Heart right ventricle (tissue), 16 donors: ENCODE measurements around the gene KRTAP10-10. TPM values are rescaled to one million over a fixed set of nuclear protein-coding genes. Genes with fewer than 3 reads are reported as not detected.
"Not testable (repeated sequence)": the region's sequence is repeated elsewhere in the genome, so short reads cannot be mapped to it uniquely, and the experiment has no call there.

Experiments used
- ATAC-seq, 8 donors: fragments of 200-7000 bp; cut with Tn5 transposase; one replicate each; pipeline ENCODE4 v1.9.1; 2020; ENCODE audit warnings: mild to moderate bottlenecking in 8 of 8, moderate library complexity in 8 of 8, moderate number of reproducible peaks in 1 of 8
- DNase-seq, 2 donors: peaks; one replicate each; pipeline ENCODE4 v3.0.0-alpha.2; 2020
- H3K27ac ChIP-seq, 10 donors: fragments of 200-600 bp; sonication (generic) in 2 of 10; one replicate each; pipeline versions ENCODE4 v1.5.0 to v1.8.0; 2020 to 2022; ENCODE audit warnings: mild to moderate bottlenecking in 3 of 10
- H3K27me3 ChIP-seq, 7 donors: fragments of 200-600 bp; one replicate each; pipeline ENCODE4 v1.8.0; 2021 to 2022; ENCODE audit warnings: mild to moderate bottlenecking in 2 of 7
- H3K36me3 ChIP-seq, 9 donors: fragments of 200-600 bp; sonication (generic) in 1 of 9; one replicate each; pipeline versions ENCODE4 v1.5.0 to v1.8.0; 2020 to 2022; ENCODE audit warnings: mild to moderate bottlenecking in 2 of 9
- H3K4me1 ChIP-seq, 9 donors: fragments of 200-600 bp; sonication (generic) in 1 of 9; one replicate each; pipeline versions ENCODE4 v1.5.0 to v1.8.0; 2020 to 2022; ENCODE audit warnings: mild to moderate bottlenecking in 4 of 9
- H3K4me3 ChIP-seq, 10 donors: fragments of 200-600 bp; sonication (generic) in 2 of 10; one replicate each; pipeline versions ENCODE4 v1.5.0 to v1.8.0; 2020 to 2022; ENCODE audit warnings: mild to moderate bottlenecking in 7 of 10, moderate library complexity in 2 of 10
- H3K9me3 ChIP-seq, 11 donors: fragments of 200-600 bp in 10 of 11; sonication (generic) in 2 of 11; one replicate each; pipeline versions ENCODE4 v1.5.0 to v1.8.0; 2013 to 2022; ENCODE audit warnings: mild to moderate bottlenecking in 2 of 11, control low read depth in 1 of 11, moderate library complexity in 1 of 11
- whole genome bisulfite sequencing, 2 donors: extraction: QIAGEN DNeasy Blood & Tissue Kit; methylation state at CpG; one replicate each; pipeline ENCODE4 v1.1.7; 2013; ENCODE audit warnings: inconsistent platforms in 1 of 2; 5-methylcytosine and 5-hydroxymethylcytosine counted together
- intact Hi-C, 10 donors: fragments of 100-400 bp; cut with DNase I; formaldehyde crosslinking; loops; one replicate each; pipeline versions ENCODE4 v1.11.1 to v1.14.2; 2022
- polyA plus RNA-seq, 2 donors: library from polyadenylated mRNA; stranded (reverse); fragments of 200-250 nt; gene quantifications; one replicate each; pipeline ENCODE4 v1.2.3, GENCODE V29; 2013
- total RNA-seq, 10 donors: library from RNA; stranded (reverse); fragmentation: NEBNext Ultra II Directional in 3 of 10; extraction: Animal tissue kit (Norgen Biotek cat#: 25700) in 3 of 10; gene quantifications; one replicate each; pipeline versions ENCODE4 v1.2.1 to v1.2.4, GENCODE V29; 2021 to 2023
- TF ChIP-seq, protein P1 (sequence below), 9 donors: fragments of 200-600 bp; sonication (generic) in 2 of 9; IDR thresholded peaks; one replicate each; pipeline versions ENCODE4 v1.5.0 to v1.8.0; 2021 to 2022; ENCODE audit warnings: antibody characterized with exemption in 9 of 9, mild to moderate bottlenecking in 5 of 9, moderate library complexity in 1 of 9
- donor health status: Arrhythmogenic right ventricular cardiomyopathy.
- donor health status: ischemic (EF 13 %, LVEDD 7.1; RV severe dilation, severe dysfunction).
- donor health status: healthy with polysubstance abuse.
- donor health status: DM: no; HTN: yes; CAD: no.
- donor health status: DM: no; HTN: no; CAD: no.
- donor health status: ischemic (EF 25% LVEDD 6.9; RV normal size, moderate dysfunction).
- donor health status: ischemic (EF 25% LVEDD 5.7; RV mildly dilated, moderate dysfunction).
- donor health status: healthy.
- donor health status: DM: yes; HTN: yes; CAD: no.
- donor health status: Ischemic cardiomyopathy.
- donor health status: ischemic (EF 35%, LVEDD 5.7; RV mildly dilated, moderate dysfunction).
- donor health status: nonischemic (EF 11% LVEDD 7.7; RV severe dilation, severe dysfunction).
- donor health status: DM: yes; HTN: yes; CAD: no.
- donor health status: PGD.
- donor health status: ischemic (EF 29% LVEDD 5.4; RV normal size, mild dysfunction).
- donor health status: nonischemic (EF 23%, LVEDD 6.1; RV moderate dilation, normal function).

The KRTAP10-10 gene
- total and polyA plus RNA-seq, 12 donors, result not detected

- TF ChIP-seq, protein P1, sequence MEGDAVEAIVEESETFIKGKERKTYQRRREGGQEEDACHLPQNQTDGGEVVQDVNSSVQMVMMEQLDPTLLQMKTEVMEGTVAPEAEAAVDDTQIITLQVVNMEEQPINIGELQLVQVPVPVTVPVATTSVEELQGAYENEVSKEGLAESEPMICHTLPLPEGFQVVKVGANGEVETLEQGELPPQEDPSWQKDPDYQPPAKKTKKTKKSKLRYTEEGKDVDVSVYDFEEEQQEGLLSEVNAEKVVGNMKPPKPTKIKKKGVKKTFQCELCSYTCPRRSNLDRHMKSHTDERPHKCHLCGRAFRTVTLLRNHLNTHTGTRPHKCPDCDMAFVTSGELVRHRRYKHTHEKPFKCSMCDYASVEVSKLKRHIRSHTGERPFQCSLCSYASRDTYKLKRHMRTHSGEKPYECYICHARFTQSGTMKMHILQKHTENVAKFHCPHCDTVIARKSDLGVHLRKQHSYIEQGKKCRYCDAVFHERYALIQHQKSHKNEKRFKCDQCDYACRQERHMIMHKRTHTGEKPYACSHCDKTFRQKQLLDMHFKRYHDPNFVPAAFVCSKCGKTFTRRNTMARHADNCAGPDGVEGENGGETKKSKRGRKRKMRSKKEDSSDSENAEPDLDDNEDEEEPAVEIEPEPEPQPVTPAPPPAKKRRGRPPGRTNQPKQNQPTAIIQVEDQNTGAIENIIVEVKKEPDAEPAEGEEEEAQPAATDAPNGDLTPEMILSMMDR (IDR thresholded peaks at IDR 0.05), result no peak
- no peak overlapping the region for H3K4me3 ChIP-seq
- peaks cover 0 to 7% (median 0%) of the 10 kb centered on the region in 11 donors for H3K9me3 ChIP-seq
- 75% methylated on average over 15 of the region's 15 CpGs for WGBS, 2 donors
- peaks cover 0 to 34% (median 16%) of the 10 kb centered on the region in 7 donors for H3K27me3 ChIP-seq
- ATAC-seq, result no peak
- no peak for DNase-seq
- no peaks in the 10 kb centered on the region for H3K4me1 ChIP-seq
- no peak overlapping the region for H3K27ac ChIP-seq
- intact Hi-C loops, result no loop called here
- H3K36me3 ChIP-seq, result no peaks in the 10 kb centered on the region
These were observed 45.5 kb downstream of the KRTAP10-10 start for GRCh38 chr21:44682580-44683151.

GRCh38 chr21:44684077-44684476 is 46.9 kb downstream of the KRTAP10-10 start:
- TF ChIP-seq, protein P1 (IDR thresholded peaks at IDR 0.05), result no peak
- H3K27me3 ChIP-seq, result peaks cover 0 to 48% (median 30%) of the 10 kb centered on the region in 7 donors

GRCh38 chr21:44684483-44684882 is 47.3 kb downstream of the KRTAP10-10 start:
- no peaks in the 10 kb centered on the region for H3K4me1 ChIP-seq
- H3K27me3 ChIP-seq, result peaks cover 0 to 48% (median 30%) of the 10 kb centered on the region in 7 donors
- H3K9me3 ChIP-seq, result peaks cover 0 to 6% (median 0%) of the 10 kb centered on the region in 11 donors
- H3K36me3 ChIP-seq, result no peaks in the 10 kb centered on the region
- DNase-seq (no peak), ATAC-seq (no peak)
- no peak overlapping the region for H3K4me3 ChIP-seq
- H3K27ac ChIP-seq, result no peak overlapping the region
- intact Hi-C loops, result loop anchor here in 1 of 10 donors (2.0 kb wide), 1 partner anchor 20 kb away; no protein-coding TSS in a partner anchor
- TF ChIP-seq, protein P1 (IDR thresholded peaks at IDR 0.05), result no peak
- 61 to 78% methylated on average over 6 of the region's 6 CpGs for WGBS, 2 donors

More at GRCh38 chr21:44684077-44684476, 46.9 kb downstream of the KRTAP10-10 start:
- intact Hi-C loops, result loop anchor here in 1 of 10 donors (2.0 kb wide), 1 partner anchor 19 kb away; no protein-coding TSS in a partner anchor
- DNase-seq (no peak), ATAC-seq (no peak)
- H3K36me3 ChIP-seq, result no peaks in the 10 kb centered on the region
- WGBS, 2 donors, result 65 to 79% methylated on average over 7 of the region's 7 CpGs
- no peak overlapping the region for H3K27ac ChIP-seq
- no peaks in the 10 kb centered on the region for H3K4me1 ChIP-seq
- peaks cover 0 to 7% (median 0%) of the 10 kb centered on the region in 11 donors for H3K9me3 ChIP-seq
- H3K4me3 ChIP-seq, result no peak overlapping the region

GRCh38 chr21:44685050-44685449 is 47.9 kb downstream of the KRTAP10-10 start:
- H3K9me3 ChIP-seq, H3K27ac ChIP-seq, H3K4me1 ChIP-seq, ATAC-seq, H3K4me3 ChIP-seq, H3K36me3 ChIP-seq, DNase-seq: not testable (repeated sequence)
- H3K27me3 ChIP-seq, result peaks cover 0 to 52% (median 30%) of the 10 kb centered on the region in 7 donors
- WGBS, 2 donors, result 70 to 83% methylated on average over 6 of the region's 6 CpGs
- intact Hi-C loops, result loop anchor here in 1 of 10 donors (2.0 kb wide), 1 partner anchor 20 kb away; no protein-coding TSS in a partner anchor
